Central memory CD8-positive, alpha-beta T cell (primary cell): Measurements from ENCODE around the gene NAT9.

ENCODE experiments used
- ATAC-seq: fragments of 150-1000 bp; cut with Tn5 transposase; replicated peaks from 2 replicates; pipeline ENCODE4 v1.10.0; 2022; ENCODE audit warnings: mild to moderate bottlenecking, moderate FRiP score, moderate number of reproducible peaks; ENCODE audit not compliant: poor library complexity, severe bottlenecking; ENCODE audit errors: extremely low read depth
- DNase-seq, 2 donors: peaks; one replicate each; pipeline ENCODE4 v3.0.0; 2021; ENCODE audit warnings: low spot score in 2 of 2
- H3K27ac Mint-ChIP-seq: one replicate; pipeline ENCODE4 v1.8.0; 2022; ENCODE audit warnings: low read depth, mild to moderate bottlenecking, moderate library complexity, mixed read lengths
- H3K27me3 Mint-ChIP-seq: one replicate; pipeline ENCODE4 v1.8.0; 2022; ENCODE audit warnings: mixed read lengths
- H3K36me3 Mint-ChIP-seq: one replicate; pipeline ENCODE4 v1.8.0; 2022; ENCODE audit warnings: mild to moderate bottlenecking, moderate library complexity, mixed read lengths; ENCODE audit not compliant: insufficient read depth
- H3K4me1 Mint-ChIP-seq: one replicate; pipeline ENCODE4 v1.8.0; 2022; ENCODE audit warnings: mixed read lengths
- H3K4me3 Mint-ChIP-seq: one replicate; pipeline ENCODE4 v1.8.0; 2022; ENCODE audit warnings: mild to moderate bottlenecking, moderate library complexity, mixed read lengths
- H3K9me3 Mint-ChIP-seq: one replicate; pipeline ENCODE4 v1.8.0; 2022; ENCODE audit warnings: mixed read lengths

NAT9 gene

DNA sequence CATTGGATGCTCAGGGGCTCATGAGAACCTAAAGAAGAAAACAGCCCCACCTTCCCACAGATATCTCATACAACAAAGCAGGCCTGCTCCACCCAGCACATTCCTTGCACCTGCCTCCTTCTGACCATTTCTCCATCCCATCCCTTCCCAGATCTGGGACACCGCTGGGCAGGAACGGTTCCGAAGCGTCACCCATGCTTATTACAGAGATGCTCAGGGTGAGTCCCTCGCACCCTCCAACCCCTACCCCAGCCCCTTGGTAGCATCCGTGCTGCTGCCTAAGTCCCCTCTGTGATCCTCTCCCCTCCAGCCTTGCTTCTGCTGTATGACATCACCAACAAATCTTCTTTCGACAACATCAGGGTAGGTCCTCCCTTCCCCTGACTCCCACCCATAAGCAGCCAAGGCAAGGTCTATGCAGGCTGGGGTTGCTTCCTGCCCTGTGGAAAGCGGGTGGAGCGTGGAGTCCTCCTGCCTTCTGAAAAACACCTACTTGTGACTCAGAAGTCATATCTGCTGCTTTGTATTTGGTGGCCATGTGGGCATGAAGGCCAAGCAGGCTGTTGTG is 33.1 kb downstream of the NAT9 start:
- no peak for ATAC-seq

DNA sequence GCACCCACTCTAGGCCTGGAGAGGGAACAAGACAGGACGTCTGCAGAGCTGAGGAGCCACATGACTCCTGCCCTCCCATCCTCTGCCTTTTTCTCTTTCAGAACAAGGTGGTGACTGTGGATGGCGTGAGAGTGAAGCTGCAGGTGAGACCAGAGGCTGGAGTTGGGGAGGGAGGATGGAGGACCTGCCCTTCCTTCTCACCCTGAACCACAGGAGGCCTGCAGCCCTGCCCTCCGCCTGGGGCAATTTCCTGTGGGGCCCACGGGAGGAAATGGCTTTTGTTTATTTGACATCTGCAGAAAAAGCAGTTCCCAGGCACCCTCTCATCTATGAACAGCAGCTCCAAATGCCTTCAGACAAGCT is 34.0 kb downstream of the NAT9 start:
- ATAC-seq (peak; percentile 12), DNase-seq (peak in 1 of 2 donors; percentile 42)
- Mint-ChIP-seq H3K4me1 (peaks cover 74% of the 10 kb centered on the region), H3K4me3 (peak overlapping the region; percentile 73), H3K27me3 (no peaks in the 10 kb centered on the region), H3K27ac (peak overlapping the region; percentile 79), H3K36me3 (peaks cover 20% of the 10 kb centered on the region), H3K9me3 (no peaks in the 10 kb centered on the region)

More for the DNA sequence above, 33.1 kb downstream of the NAT9 start:
- no peaks in the 10 kb centered on the region for H3K27me3 Mint-ChIP-seq
- DNase-seq, result no peak
- H3K4me3 Mint-ChIP-seq, result peak overlapping the region; percentile 73
- H3K27ac Mint-ChIP-seq, result peak overlapping the region; percentile 79
- no peaks in the 10 kb centered on the region for H3K9me3 Mint-ChIP-seq
- H3K36me3 Mint-ChIP-seq, result peaks cover 17% of the 10 kb centered on the region
- H3K4me1 Mint-ChIP-seq, result peaks cover 73% of the 10 kb centered on the region

DNA sequence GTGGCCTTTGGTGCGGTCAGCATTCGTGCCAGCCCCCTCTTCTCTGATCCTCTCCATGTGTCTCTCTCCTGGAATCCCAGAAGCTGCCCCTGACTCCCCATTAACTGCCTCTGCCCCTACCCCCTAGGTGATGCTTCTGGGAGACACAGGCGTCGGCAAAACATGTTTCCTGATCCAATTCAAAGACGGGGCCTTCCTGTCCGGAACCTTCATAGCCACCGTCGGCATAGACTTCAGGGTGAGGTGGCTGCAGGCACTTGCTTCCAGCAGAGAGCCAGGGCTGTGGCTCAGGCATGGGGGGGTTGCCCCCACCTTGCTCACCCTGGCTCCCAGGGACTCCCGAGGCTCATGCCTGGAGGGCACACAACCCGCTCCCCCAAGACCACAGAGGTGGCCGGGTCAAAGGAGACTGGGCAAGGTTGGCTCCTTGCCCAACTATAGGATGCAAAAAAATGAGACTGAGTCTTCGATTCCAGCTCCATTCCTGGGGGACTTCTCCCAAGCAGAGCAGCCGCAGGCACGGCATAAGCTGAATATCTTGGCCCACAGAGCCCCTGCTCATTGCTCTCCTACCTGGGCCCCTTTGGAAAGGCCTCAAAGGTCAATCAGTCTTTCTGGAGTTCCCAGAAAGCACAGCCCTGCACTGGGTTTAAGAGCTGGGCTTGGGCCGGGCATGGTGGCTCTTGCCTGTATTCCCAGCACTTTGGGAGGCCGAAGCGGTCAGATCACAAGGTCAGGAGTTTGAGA is 35.3 kb downstream of the NAT9 start:
- H3K9me3 Mint-ChIP-seq, result no peaks in the 10 kb centered on the region
- ATAC-seq (no peak), DNase-seq (no peak)
- peaks cover 20% of the 10 kb centered on the region for H3K36me3 Mint-ChIP-seq
- H3K27ac Mint-ChIP-seq, result peak overlapping the region; percentile 79
- H3K27me3 Mint-ChIP-seq, result no peaks in the 10 kb centered on the region
- H3K4me3 Mint-ChIP-seq, result peak overlapping the region; percentile 85
- H3K4me1 Mint-ChIP-seq, result peaks cover 73% of the 10 kb centered on the region

DNA sequence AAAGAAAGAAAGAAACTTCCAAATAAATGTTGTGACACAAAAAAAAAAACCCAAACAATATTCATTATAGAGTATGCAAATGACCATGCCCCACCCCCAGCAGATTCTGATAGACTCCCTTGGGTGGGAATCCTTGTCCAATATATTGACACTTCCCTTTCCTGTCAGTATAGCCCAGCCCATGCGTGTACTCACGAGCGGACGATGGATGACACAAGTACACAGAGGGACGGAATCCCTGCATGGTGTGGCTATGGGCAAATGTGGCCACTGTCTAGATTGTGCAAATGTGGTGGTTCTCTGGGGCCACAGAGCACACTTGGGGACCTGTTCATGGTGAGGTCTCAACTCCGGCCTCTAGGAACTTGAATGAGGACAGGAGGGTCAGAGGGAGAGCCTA is 36.0 kb downstream of the NAT9 start:
- peak overlapping the region; percentile 93 for H3K27ac Mint-ChIP-seq

DNA sequence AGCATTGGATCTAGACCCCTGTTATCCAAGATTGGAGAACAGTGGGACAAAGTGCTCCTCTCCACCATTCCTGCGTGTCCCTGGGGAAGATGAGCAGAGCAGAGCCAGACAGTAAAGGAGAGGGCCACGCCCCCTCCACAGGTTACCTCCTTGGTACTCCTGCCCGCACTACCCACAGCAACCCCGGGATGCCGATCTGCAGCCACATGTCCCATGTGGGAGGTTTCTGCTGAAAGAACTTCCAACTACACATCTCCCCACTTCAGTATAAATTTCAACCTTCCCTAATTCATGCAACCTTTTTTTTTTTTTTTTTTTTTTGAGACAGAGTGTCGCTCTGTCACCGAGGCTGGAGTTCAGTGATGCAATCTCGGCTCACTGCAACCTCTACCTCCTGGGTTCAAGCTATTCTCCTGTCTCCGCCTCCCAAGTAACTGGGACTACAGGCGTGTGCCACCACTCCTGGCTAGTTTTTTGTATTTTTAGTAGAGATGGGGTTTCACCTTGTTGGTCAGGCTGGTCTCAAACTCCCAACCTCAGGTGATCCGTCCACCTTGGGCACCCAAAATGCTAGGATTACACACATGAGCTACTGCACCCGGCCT is 36.8 kb downstream of the NAT9 start:
- no peak for DNase-seq
- Mint-ChIP-seq H3K27ac (peak overlapping the region; percentile 93), H3K4me3 (peak overlapping the region; percentile 85), H3K9me3 (no peaks in the 10 kb centered on the region), H3K27me3 (no peaks in the 10 kb centered on the region), H3K4me1 (peaks cover 67% of the 10 kb centered on the region), H3K36me3 (peaks cover 18% of the 10 kb centered on the region)
- ATAC-seq, result no peak

More for the DNA sequence above, 36.0 kb downstream of the NAT9 start:
- Mint-ChIP-seq H3K9me3 (no peaks in the 10 kb centered on the region), H3K27me3 (no peaks in the 10 kb centered on the region), H3K4me3 (peak overlapping the region; percentile 85), H3K36me3 (peaks cover 20% of the 10 kb centered on the region), H3K4me1 (peaks cover 73% of the 10 kb centered on the region)
- ATAC-seq (no peak), DNase-seq (no peak)

DNA sequence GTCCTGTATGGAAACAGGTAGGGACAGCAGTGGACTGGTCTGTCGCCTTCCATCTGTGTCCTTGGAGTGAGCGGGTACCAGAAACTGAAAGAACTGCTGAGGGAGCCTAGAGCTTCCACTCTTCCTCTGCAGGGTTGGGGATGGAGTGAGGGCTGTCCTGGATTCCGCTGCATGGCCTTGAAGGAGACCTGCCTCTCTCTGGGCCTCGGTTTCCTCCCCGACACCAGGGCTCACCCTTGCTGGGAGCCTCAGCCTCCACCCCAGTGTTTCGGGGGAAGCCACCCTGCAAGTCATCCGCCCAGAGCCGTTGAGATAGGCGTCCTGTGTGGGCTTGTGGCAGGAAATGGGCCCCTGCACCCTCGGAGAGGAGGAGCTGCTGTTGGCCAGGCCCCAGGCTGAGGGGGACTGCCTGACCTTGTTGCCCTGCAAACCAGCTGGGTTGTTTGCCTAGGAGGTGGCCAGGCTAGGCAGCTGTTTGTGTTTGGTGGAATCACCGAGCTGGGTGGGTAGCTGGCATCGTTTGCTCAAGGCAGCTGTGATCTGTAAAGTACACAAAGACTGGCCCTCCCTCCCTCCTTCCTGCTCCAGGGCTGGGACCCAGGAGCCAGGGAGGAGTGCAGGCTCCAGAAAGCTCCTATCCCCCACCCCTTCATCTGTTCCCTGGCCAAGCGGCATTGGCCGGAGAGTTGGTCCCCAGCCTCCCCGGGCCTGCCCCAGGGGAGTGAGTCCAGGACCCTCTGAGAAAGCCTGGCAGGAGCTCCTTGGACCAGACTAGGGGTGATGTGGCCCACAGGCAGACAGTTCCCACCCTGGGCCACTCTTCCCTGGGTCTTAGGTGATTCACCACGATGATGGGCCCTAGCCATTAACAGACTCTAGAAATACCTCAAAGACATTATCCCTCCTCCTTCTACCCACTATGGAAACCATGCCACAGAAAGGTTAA is 37.8 kb downstream of the NAT9 start:
- H3K27me3 Mint-ChIP-seq, result no peaks in the 10 kb centered on the region
- ATAC-seq (peak; percentile 85), DNase-seq (peak; percentile 67 to 85)
- peaks cover 57% of the 10 kb centered on the region for H3K4me1 Mint-ChIP-seq
- no peaks in the 10 kb centered on the region for H3K9me3 Mint-ChIP-seq
- peaks cover 15% of the 10 kb centered on the region for H3K36me3 Mint-ChIP-seq
- H3K27ac Mint-ChIP-seq, result peak overlapping the region; percentile 93
- H3K4me3 Mint-ChIP-seq, result peak overlapping the region; percentile 85

DNA sequence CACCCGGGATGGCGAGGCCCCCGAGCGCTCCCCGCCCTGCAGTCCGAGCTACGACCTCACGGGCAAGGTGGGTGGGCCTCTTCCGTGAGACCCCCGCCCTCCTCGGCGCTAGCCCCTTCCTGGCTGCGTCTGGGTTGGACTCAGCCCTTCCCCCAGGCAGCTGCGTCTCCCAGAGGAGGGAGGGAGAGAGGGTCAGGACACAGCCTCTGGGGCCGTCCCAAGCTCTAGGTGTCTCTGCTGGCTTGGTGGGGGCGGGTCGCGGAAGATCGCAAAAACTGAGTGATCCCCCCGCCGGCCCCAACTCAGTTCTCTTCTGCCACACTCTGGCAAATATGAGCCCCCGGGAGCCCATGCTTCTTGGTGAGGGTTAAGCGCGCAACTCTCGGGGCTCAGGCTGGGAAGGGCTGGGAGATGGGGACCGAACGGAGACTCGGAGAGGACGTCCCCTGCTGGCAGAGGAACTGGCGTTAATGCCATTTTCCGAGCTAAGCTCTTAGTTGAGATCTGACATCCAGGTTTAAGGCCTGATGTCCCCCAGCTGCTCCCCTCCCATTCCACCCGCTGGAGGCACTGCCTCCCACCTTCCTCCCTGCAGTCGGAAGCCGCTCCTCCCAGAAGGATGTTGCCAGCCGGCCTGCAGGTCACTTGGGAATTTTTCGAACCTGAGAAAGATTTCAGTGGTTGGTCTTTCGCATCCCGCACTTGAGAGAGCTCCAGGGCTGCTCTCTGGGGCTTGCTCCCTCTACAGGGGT is 38.7 kb downstream of the NAT9 start:
- H3K27ac Mint-ChIP-seq, result peak overlapping the region; percentile 93
- peaks cover 48% of the 10 kb centered on the region for H3K4me1 Mint-ChIP-seq
- H3K36me3 Mint-ChIP-seq, result peaks cover 14% of the 10 kb centered on the region
- peak; percentile 33 for ATAC-seq
- peak overlapping the region; percentile 85 for H3K4me3 Mint-ChIP-seq
- H3K9me3 Mint-ChIP-seq, result no peaks in the 10 kb centered on the region
- no peaks in the 10 kb centered on the region for H3K27me3 Mint-ChIP-seq
- peak in 1 of 2 donors; percentile 38 for DNase-seq

DNA sequence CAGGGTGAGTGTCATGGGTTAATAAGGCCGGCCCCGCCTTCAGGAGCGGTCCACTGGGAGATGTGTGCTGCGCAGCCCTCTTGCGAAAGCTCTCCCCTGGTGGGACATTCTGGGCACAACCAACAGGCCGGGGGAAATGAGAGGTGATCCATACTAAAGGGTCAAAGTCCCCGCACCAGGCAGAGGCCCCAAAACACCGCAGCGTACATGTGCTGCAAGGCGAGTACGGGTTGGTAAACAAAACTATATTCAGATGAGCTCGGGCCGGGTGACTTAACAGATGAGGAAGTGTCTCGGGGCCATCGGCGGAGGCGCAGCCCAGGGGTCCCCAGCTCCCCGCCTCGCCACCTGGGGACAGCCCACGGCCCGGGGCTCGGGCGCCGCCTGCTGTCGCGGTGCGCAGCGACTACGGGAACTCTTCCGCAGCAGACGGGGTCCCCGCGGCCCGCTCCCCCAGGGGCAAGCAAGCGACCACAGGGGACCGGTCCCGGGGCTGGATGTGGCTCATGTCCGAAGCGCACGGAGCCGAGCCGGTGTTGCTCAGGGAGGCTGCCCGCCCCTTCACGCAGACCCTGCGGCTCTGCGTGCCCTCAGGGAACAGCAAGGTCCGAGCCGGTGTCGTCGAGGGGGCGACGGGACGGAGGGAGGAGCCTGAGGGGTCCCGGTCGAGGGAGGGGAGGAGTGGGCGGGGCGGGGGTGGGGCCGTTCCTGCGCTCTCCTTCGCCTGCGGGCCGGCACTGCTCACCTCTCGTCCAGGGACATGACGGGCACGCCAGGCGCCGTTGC is 39.4 kb downstream of the NAT9 start, which contains the start of gene RAB37:
Gene RAB37 (plus strand): TSS at position 744 of the 786 bp plus-strand sequence. CDS start 17 bp downstream, at position 761.
- peak within 1 kb of the TSS; percentile 93 for H3K27ac Mint-ChIP-seq
- peaks cover 10% of the 10 kb centered on the region for H3K36me3 Mint-ChIP-seq
- DNase-seq (peak in 1 of 2 donors; percentile 42), ATAC-seq (peak; percentile 15)
- no peaks in the 10 kb centered on the region for H3K9me3 Mint-ChIP-seq
- H3K4me1 Mint-ChIP-seq, result peaks cover 40% of the 10 kb centered on the region
- H3K4me3 Mint-ChIP-seq, result peak within 1 kb of the TSS; percentile 85
- H3K27me3 Mint-ChIP-seq, result no peaks in the 10 kb centered on the region

DNA sequence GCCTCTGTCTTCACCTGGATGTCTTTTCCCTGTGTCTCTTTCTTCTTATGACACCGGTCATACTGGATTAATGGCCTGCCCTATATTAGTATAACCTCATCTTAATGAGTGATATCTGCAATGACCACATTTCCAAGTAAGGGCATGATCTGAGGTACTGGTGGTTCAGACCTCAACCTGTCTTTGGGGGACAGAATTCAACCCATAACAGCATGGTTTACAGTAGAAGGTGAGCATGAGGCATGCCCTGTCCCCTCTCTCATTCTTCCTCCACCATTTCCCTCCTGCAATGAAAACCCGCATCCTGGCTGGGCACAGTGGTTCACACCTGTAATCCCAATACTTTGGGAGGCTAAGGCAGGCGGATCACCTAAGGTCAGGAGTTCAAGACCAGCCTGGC is 41.9 kb downstream of the NAT9 start:
- H3K4me3 Mint-ChIP-seq, result no peak overlapping the region
- H3K27ac Mint-ChIP-seq, result no peak overlapping the region
- no peak for DNase-seq
- peaks cover 11% of the 10 kb centered on the region for H3K36me3 Mint-ChIP-seq
- peaks cover 19% of the 10 kb centered on the region for H3K4me1 Mint-ChIP-seq
- no peaks in the 10 kb centered on the region for H3K27me3 Mint-ChIP-seq
- no peak for ATAC-seq
- no peaks in the 10 kb centered on the region for H3K9me3 Mint-ChIP-seq

DNA sequence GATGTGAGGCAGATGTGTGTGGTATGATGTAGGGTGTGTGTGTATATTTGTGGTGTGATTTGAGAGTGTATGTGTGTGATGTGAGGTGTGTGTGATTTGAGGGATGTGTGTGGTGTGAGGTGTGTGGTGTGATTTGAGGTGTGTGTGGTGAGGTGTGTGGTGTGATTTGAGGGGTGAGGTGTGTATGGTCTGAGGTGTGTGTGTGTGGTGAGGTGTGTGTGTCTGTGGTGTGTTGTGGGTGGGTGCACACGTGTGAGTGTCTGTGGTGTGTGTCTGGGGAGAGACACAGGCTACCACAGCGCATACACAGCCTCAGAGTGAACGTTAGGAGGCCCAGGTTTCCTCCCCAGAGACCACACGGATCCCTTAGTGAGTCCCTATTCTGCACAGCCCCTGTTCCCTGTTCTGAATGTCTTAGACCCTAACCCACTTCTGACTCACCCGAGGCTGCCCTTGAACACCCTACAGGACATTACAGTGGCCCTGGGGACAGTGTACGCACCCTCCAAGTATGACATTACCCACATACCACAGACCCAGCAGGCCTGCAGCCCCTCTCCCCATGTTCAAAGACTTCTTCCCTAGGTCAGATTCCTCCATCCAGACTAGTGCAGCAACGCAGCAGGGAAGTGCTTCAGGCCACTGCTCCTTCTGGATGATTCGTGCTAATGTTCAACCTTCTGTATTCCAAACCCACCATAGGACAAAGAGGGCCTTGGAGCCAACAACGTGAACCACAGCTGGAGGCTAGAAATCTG is 42.6 kb downstream of the NAT9 start:
- Mint-ChIP-seq H3K4me1 (peaks cover 12% of the 10 kb centered on the region), H3K4me3 (no peak overlapping the region), H3K27ac (no peak overlapping the region), H3K36me3 (peaks cover 8% of the 10 kb centered on the region), H3K9me3 (no peaks in the 10 kb centered on the region), H3K27me3 (no peaks in the 10 kb centered on the region)
- ATAC-seq (no peak), DNase-seq (no peak)
